SK-N-SH (cell line): Measurements from ENCODE around the gene ESPL1.

ENCODE experiments used
- CTCF ChIP-seq: fragments of 200-600 bp; sonication (generic); IDR thresholded peaks from 2 replicates; pipeline ENCODE4 v1.6.1; 2017; ENCODE audit warnings: antibody characterized with exemption, mild to moderate bottlenecking, moderate library complexity
- EZH2phosphoT487 ChIP-seq: fragments of 200-600 bp; sonication (generic); IDR thresholded peaks from 2 replicates; pipeline ENCODE4 v1.6.1; 2017; ENCODE audit warnings: low read depth, mixed run types, mild to moderate bottlenecking, antibody characterized with exemption, moderate library complexity, borderline replicate concordance
- FOSL2 ChIP-seq: IDR thresholded peaks from 2 replicates; pipeline ENCODE4 v1.4.0; 2012; ENCODE audit warnings: low read depth, mild to moderate bottlenecking, moderate library complexity, borderline replicate concordance
- GABPA ChIP-seq: IDR thresholded peaks from 2 replicates; pipeline ENCODE4 v1.4.0; 2012; ENCODE audit warnings: low read depth, mild to moderate bottlenecking
- JUND ChIP-seq: IDR thresholded peaks from 2 replicates; pipeline ENCODE4 v1.4.0; 2012
- MAX ChIP-seq: IDR thresholded peaks from 2 replicates; pipeline ENCODE4 v1.4.0; 2012; ENCODE audit warnings: low read depth
- RFX5 ChIP-seq: IDR thresholded peaks from 2 replicates; pipeline ENCODE4 v1.6.1; 2012; ENCODE audit warnings: mild to moderate bottlenecking, improper control_type of control experiment, low read length
- SIN3A ChIP-seq: IDR thresholded peaks from 2 replicates; pipeline ENCODE4 v1.6.1; 2012; ENCODE audit warnings: low read depth, mild to moderate bottlenecking, low read length, moderate library complexity, borderline replicate concordance
- YY1 ChIP-seq: IDR thresholded peaks from 2 replicates; pipeline ENCODE4 v1.4.0; 2012; ENCODE audit warnings: low read depth, mild to moderate bottlenecking
- ZBTB33 ChIP-seq: IDR thresholded peaks from 2 replicates; pipeline ENCODE4 v1.4.0; 2012; ENCODE audit warnings: low read depth, borderline replicate concordance

DNA sequence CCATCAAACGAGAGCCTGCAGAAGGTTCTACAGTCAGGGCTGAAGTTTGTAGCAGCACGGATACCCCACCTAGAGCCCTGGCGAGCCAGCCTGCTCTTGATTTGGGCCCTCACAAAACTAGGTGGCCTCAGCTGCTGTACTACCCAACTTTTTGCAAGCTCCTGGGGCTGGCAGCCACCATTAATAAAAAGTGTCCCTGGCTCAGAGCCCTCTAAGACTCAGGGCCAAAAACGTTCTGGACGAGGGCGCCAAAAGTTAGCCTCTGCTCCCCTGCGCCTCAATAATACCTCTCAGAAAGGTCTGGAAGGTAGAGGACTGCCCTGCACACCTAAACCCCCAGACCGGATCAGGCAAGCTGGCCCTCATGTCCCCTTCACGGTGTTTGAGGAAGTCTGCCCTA is 18.3 kb downstream of the ESPL1 start:
- TF ChIP-seq RFX5 (no peak), GABPA (no peak), FOSL2 (no peak), MAX (no peak), SIN3A (no peak), YY1 (no peak), ZBTB33 (no peak), CTCF (no peak), EZH2phosphoT487 (no peak), JUND (no peak)
